ENCODE results near the gene L1CAM.

L1CAM gene

GRCh38 chrX:153932220-153932915 is 46.4 kb upstream of the L1CAM start:
- H3K4me3 ChIP-seq, result no peak overlapping the region
- H3K36me3 ChIP-seq, result peaks cover 25 to 42% (median 38%) of the 10 kb centered on the region in 11 experiments; a peak in 21 of 22 replicates
- H3K4me1 ChIP-seq, result peaks cover 45 to 71% (median 58%) of the 10 kb centered on the region in 10 experiments
- peaks cover 0 to 4% (median 0%) of the 10 kb centered on the region in 11 experiments; a peak in 1 of 22 replicates for H3K9me3 ChIP-seq (replicated peaks in 1 of 11)
- peak overlapping the region in 7 of 11 experiments; percentile 50 to 96 (median 87); a peak in 8 of 22 replicates for H3K4me2 ChIP-seq
- TF ChIP-seq Cebpa-rat (IDR thresholded peaks at IDR 0.05), result no peak
- peak overlapping the region in 8 of 11 experiments; percentile 6 to 64 (median 33); a peak in 10 of 22 replicates for H3K9ac ChIP-seq
- H3K27ac ChIP-seq, result peak overlapping the region in 4 of 11 experiments; percentile 4 to 100 (median 10); a peak in 5 of 22 replicates
- peaks cover 68 to 91% (median 82%) of the 10 kb centered on the region in 11 experiments for H4K20me1 ChIP-seq
- H3K27me3 ChIP-seq, result peaks cover 66 to 81% (median 76%) of the 10 kb centered on the region in 11 experiments

- peak overlapping the region in 6 of 11 experiments; percentile 4 to 100 (median 46); a peak in 5 of 22 replicates for H3K27ac ChIP-seq
- peaks cover 49 to 77% (median 64%) of the 10 kb centered on the region in 10 experiments for H3K4me1 ChIP-seq
- no peak overlapping the region for H3K4me3 ChIP-seq
Observed at GRCh38 chrX:153931748-153932147, 45.8 kb upstream of the L1CAM start.

DNA sequence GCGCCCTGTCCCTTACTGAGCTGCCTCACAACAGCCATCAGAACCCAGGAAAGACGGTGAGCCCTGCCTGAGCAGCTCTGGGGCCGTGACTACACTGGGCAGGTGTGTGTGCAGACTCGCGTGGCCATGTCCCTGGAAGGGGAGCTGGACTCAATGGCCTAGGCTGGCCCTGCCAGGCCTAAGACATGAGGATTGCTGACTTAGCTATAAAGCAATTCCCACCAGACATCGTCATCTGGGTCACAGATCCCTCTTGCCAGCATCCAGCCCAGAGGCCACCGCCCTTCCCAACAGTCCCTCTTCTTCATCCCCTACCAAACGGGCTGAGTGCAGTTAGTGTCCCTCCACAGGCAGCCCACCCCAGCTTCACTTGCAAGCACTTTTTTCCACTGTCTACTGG is 45.2 kb upstream of the L1CAM start:
- Histone ChIP-seq H3K9ac (peak overlapping the region in 9 of 11 experiments; percentile 32 to 99 (median 63); a peak in 10 of 22 replicates), H3K4me3 (no peak overlapping the region), H4K20me1 (peaks cover 80 to 93% (median 88%) of the 10 kb centered on the region in 11 experiments), H3K27me3 (peaks cover 57 to 79% (median 64%) of the 10 kb centered on the region in 11 experiments), H3K4me1 (peaks cover 54 to 82% (median 70%) of the 10 kb centered on the region in 10 experiments), H3K36me3 (peaks cover 25 to 42% (median 38%) of the 10 kb centered on the region in 11 experiments; a peak in 21 of 22 replicates), H3K9me3 (replicated peaks in 1 of 11) (peaks cover 0 to 13% (median 0%) of the 10 kb centered on the region in 11 experiments; a peak in 3 of 22 replicates), H3K27ac (peak overlapping the region in 7 of 11 experiments; percentile 10 to 100 (median 97); a peak in 8 of 22 replicates), H3K4me2 (peak overlapping the region in 8 of 11 experiments; percentile 0 to 96 (median 32); a peak in 7 of 22 replicates)
- no peak for TF ChIP-seq Cebpa-rat (IDR thresholded peaks at IDR 0.05)

More at GRCh38 chrX:153931748-153932147, 45.8 kb upstream of the L1CAM start:
- Histone ChIP-seq H3K9me3 (replicated peaks in 1 of 11) (peaks cover 0 to 9% (median 0%) of the 10 kb centered on the region in 11 experiments; a peak in 1 of 22 replicates), H4K20me1 (peaks cover 74 to 93% (median 86%) of the 10 kb centered on the region in 11 experiments), H3K27me3 (peaks cover 60 to 81% (median 70%) of the 10 kb centered on the region in 11 experiments), H3K4me2 (peak overlapping the region in 8 of 11 experiments; percentile 0 to 96 (median 32); a peak in 6 of 22 replicates), H3K36me3 (peaks cover 25 to 42% (median 38%) of the 10 kb centered on the region in 11 experiments; a peak in 21 of 22 replicates), H3K9ac (peak overlapping the region in 8 of 11 experiments; percentile 32 to 99 (median 56); a peak in 9 of 22 replicates)
- TF ChIP-seq Cebpa-rat (IDR thresholded peaks at IDR 0.05), result no peak

DNA sequence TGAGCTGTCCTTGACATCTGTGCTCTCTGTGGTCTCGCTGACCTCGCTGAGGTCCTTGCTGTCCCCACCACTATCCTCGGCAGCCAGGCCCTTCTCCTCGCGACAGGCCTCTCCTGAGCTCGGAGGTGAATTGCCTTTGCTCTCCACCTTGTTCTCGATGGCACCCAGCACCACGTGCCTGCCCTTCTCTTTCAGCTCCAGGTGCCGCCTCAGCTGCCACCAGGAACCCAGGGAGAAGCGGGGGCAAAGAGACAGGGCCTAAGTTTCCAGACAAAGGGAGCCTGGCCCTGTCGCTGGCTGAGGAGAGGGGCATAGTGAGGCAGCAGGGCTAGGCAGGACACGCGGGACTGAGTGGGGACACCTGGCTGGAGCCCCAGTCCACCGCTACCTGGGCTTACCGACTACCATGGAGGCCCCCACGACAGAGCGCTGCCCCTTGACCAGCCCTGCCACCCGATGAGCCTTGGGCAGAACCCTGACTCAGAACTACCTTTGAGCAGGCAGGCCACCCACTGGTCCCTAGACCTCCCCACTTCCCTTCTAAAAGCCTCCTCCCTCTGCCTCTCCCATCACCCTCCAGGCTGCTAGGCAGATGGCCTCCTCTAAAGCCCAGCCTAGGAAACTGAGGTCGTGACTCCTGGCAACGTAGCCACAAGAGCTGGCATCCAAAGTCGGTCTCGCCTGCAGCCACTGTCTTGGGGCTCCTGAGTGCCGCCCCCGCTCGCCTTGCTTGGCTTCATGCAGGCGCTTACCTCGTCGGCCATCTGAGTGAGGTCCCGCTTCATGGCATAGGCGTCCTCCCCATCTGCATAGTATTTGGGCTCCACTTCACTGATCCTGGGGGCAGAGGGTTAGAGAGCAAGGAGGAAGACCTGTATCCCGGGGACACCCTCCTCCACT is 44.3 kb upstream of the L1CAM start:
- no peak for TF ChIP-seq Cebpa-rat (IDR thresholded peaks at IDR 0.05)
- Histone ChIP-seq H3K9me3 (replicated peaks in 1 of 11) (peaks cover 0 to 21% (median 0%) of the 10 kb centered on the region in 11 experiments; a peak in 3 of 22 replicates), H3K4me2 (peak overlapping the region; percentile 79 to 99 (median 92)), H4K20me1 (peaks cover 80 to 93% (median 91%) of the 10 kb centered on the region in 11 experiments), H3K36me3 (peaks cover 25 to 42% (median 38%) of the 10 kb centered on the region in 11 experiments; a peak in 21 of 22 replicates), H3K9ac (peak overlapping the region; percentile 9 to 99 (median 60); a peak in 17 of 22 replicates), H3K27ac (peak overlapping the region in 10 of 11 experiments; percentile 10 to 100 (median 96); a peak in 17 of 22 replicates), H3K4me1 (peaks cover 55 to 82% (median 72%) of the 10 kb centered on the region in 10 experiments), H3K4me3 (no peak overlapping the region), H3K27me3 (peaks cover 58 to 79% (median 64%) of the 10 kb centered on the region in 11 experiments)

DNA sequence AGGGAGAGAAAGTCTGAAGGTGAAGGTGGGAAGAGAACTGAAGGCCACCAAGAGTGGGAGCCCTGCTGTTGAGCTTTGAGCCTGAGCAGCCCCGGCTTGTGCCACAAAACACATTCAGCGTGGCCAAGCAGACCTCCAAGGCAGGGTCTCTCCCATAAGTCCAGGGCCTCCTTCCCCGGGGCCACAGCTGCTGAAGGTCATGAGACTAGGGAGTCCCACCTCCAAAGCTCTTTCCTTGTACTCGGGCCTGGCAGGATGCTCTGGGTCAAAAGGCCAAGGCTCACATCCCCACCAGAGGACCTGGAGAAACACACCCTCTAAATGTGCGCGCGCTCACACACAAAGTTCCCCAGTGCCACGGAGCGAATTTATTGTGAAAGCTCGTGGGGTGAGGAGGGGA is 43.6 kb upstream of the L1CAM start:
- peak overlapping the region in 10 of 11 experiments; percentile 35 to 100 (median 96); a peak in 19 of 22 replicates for H3K27ac ChIP-seq

GRCh38 chrX:153928846-153929245 is 42.9 kb upstream of the L1CAM start:
- Histone ChIP-seq H3K4me3 (peak overlapping the region; percentile 33 to 75 (median 58); a peak in 19 of 20 replicates), H4K20me1 (peaks cover 81 to 97% (median 95%) of the 10 kb centered on the region in 11 experiments), H3K4me2 (peak overlapping the region; percentile 79 to 99 (median 92)), H3K4me1 (peaks cover 66 to 93% (median 82%) of the 10 kb centered on the region in 10 experiments), H3K9ac (peak overlapping the region in 9 of 11 experiments; percentile 41 to 99 (median 63); a peak in 17 of 22 replicates), H3K27ac (peak overlapping the region in 10 of 11 experiments; percentile 35 to 100 (median 96); a peak in 20 of 22 replicates), H3K36me3 (peaks cover 25 to 42% (median 38%) of the 10 kb centered on the region in 11 experiments; a peak in 21 of 22 replicates), H3K27me3 (peaks cover 63 to 84% (median 69%) of the 10 kb centered on the region in 11 experiments), H3K9me3 (replicated peaks in 1 of 11) (peaks cover 0 to 23% (median 0%) of the 10 kb centered on the region in 11 experiments; a peak in 3 of 22 replicates)
- no peak for TF ChIP-seq Cebpa-rat (IDR thresholded peaks at IDR 0.05)

More for the DNA sequence above, 43.6 kb upstream of the L1CAM start:
- Histone ChIP-seq H3K9me3 (replicated peaks in 1 of 11) (peaks cover 0 to 23% (median 0%) of the 10 kb centered on the region in 11 experiments; a peak in 3 of 22 replicates), H3K27me3 (peaks cover 63 to 84% (median 69%) of the 10 kb centered on the region in 11 experiments), H3K4me2 (peak overlapping the region; percentile 79 to 99 (median 92)), H3K4me3 (peak overlapping the region in 8 of 10 experiments; percentile 33 to 75 (median 53); a peak in 7 of 20 replicates), H3K4me1 (peaks cover 62 to 89% (median 78%) of the 10 kb centered on the region in 10 experiments), H3K36me3 (peaks cover 25 to 42% (median 38%) of the 10 kb centered on the region in 11 experiments; a peak in 21 of 22 replicates), H3K9ac (peak overlapping the region; percentile 8 to 99 (median 60); a peak in 16 of 22 replicates), H4K20me1 (peaks cover 80 to 97% (median 95%) of the 10 kb centered on the region in 11 experiments)
- TF ChIP-seq Cebpa-rat (IDR thresholded peaks at IDR 0.05), result no peak

DNA sequence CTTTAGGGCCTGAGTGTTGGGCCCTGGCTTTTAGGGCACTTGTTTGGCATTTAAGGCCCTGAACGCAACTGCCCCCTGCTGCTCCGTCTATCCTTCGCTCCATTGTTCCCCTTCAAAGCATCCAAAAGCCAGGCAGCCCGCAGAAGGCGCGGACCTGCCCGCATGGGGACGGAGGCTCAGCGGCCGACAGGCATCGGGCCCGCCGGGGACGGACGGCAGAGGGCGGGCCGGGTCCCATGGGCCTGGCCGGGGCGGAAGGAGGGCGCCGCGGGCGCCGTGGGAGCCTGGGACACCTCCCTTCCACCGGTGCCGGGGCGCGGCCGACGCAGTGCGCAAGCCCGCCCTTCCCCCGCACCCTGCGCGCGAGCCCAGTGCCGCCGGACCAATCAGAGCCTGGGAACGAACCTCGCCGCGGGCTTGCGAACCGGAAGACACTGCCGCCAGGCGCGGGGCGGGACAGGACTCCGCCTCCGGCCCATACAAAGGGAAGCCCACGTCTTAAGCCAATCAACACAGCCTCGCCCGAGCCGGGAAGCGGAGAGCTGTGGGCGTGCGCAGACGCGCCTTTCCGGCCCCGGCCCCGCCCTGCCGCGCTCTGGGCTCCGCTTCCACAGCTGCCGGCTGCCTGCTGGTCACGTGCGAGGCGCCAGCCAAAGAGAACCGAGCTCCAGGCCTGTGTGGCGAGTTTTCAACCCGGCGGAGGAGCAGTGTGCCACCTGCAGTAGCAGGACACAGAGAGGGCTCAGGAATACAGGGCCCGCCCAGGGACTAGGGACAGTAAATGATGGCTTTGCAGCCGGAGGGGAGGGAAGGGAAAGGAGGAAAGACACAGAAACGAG is 42.2 kb upstream of the L1CAM start:
- Histone ChIP-seq H3K4me2 (peak overlapping the region; percentile 87 to 99 (median 92)), H3K4me1 (peaks cover 66 to 93% (median 84%) of the 10 kb centered on the region in 10 experiments), H3K4me3 (peak overlapping the region; percentile 58 to 78 (median 69)), H3K9me3 (replicated peaks in 1 of 11) (peaks cover 0 to 23% (median 0%) of the 10 kb centered on the region in 11 experiments; a peak in 3 of 22 replicates), H4K20me1 (peaks cover 81 to 97% (median 95%) of the 10 kb centered on the region in 11 experiments), H3K27me3 (peaks cover 63 to 84% (median 69%) of the 10 kb centered on the region in 11 experiments), H3K9ac (peak overlapping the region; percentile 82 to 100 (median 94)), H3K36me3 (peaks cover 25 to 39% (median 35%) of the 10 kb centered on the region in 11 experiments; a peak in 21 of 22 replicates), H3K27ac (peak overlapping the region; percentile 82 to 100 (median 96))
- no peak for TF ChIP-seq Cebpa-rat (IDR thresholded peaks at IDR 0.05)

Data from BLaER1 treated with 17β-estradiol and CSF1 and Interleukin-3, amounts not matched to agents 10 nM and 100 nM (cell line).